DOHH2 (cell line): ENCODE measurements around the gene PCDH9.

Experiments
- H3F3A ChIP-seq: fragments of 200-600 bp; sonication (generic), shearing (Covaris generic); 2 replicates; pipeline ENCODE4 v1.6.0; 2016; ENCODE audit warnings: antibody characterized with exemption, mild to moderate bottlenecking; ENCODE audit not compliant: control insufficient read depth, insufficient read depth
- H3K27ac ChIP-seq: fragments of 200-600 bp; sonication (generic); 2 replicates; pipeline ENCODE4 v1.5.1; 2014; ENCODE audit warnings: low read depth, mild to moderate bottlenecking, low read length, moderate library complexity
- H3K27me3 ChIP-seq: fragments of 200-600 bp; sonication (generic); 2 replicates; pipeline ENCODE4 v1.6.1; 2014; ENCODE audit warnings: mild to moderate bottlenecking, low read length, mixed read lengths; ENCODE audit not compliant: control insufficient read depth
- H3K36me3 ChIP-seq: fragments of 200-600 bp; sonication (generic); 2 replicates; pipeline ENCODE4 v1.6.1; 2014; ENCODE audit warnings: mild to moderate bottlenecking, low read length, moderate library complexity, mixed read lengths; ENCODE audit not compliant: control insufficient read depth
- H3K4me1 ChIP-seq: fragments of 200-600 bp; sonication (generic); 2 replicates; pipeline ENCODE4 v1.6.1; 2014; ENCODE audit warnings: mild to moderate bottlenecking, low read length, mixed read lengths; ENCODE audit not compliant: control insufficient read depth
- H3K4me2 ChIP-seq: fragments of 200-600 bp; sonication (generic); 2 replicates; pipeline ENCODE4 v1.6.0; 2014; ENCODE audit warnings: mild to moderate bottlenecking, low read length, moderate library complexity
- H3K4me3 ChIP-seq: fragments of 200-600 bp; sonication (generic); 2 replicates; pipeline ENCODE4 v1.5.1; 2014; ENCODE audit warnings: mild to moderate bottlenecking, low read length, mixed read lengths
- H3K79me2 ChIP-seq: fragments of 200-600 bp; sonication (generic); 2 replicates; pipeline ENCODE4 v1.6.1; 2014; ENCODE audit warnings: mild to moderate bottlenecking, low read length, mixed read lengths; ENCODE audit not compliant: control insufficient read depth
- H3K9me2 ChIP-seq: fragments of 200-600 bp; sonication (generic); replicated peaks from 2 replicates; pipeline ENCODE4 v1.6.1; 2014; ENCODE audit warnings: mild to moderate bottlenecking, low read length, mixed read lengths; ENCODE audit not compliant: control insufficient read depth
- H3K9me3 ChIP-seq: fragments of 200-600 bp; sonication (generic); 2 replicates; pipeline ENCODE4 v1.6.1; 2014; ENCODE audit warnings: antibody characterized with exemption, low read length, mixed read lengths; ENCODE audit not compliant: control insufficient read depth, insufficient read depth
- H4K20me1 ChIP-seq: fragments of 200-600 bp; sonication (generic); 2 replicates; pipeline ENCODE4 v1.6.0; 2014; ENCODE audit warnings: low read depth, mild to moderate bottlenecking, antibody characterized with exemption, low read length, moderate library complexity; ENCODE audit not compliant: control insufficient read depth, insufficient read depth
- EZH2phosphoT487 ChIP-seq: fragments of 200-600 bp; sonication (generic); IDR thresholded peaks from 2 replicates; pipeline ENCODE4 v1.6.1; 2017; ENCODE audit warnings: borderline replicate concordance, mild to moderate bottlenecking, antibody characterized with exemption, low read length, moderate library complexity, mixed read lengths
- TF ChIP-seq, protein P1 (sequence below): fragments of 200-600 bp; sonication (generic); IDR thresholded peaks from one replicate; pipeline ENCODE4 v1.5.1; 2014; ENCODE audit warnings: antibody characterized with exemption, mild to moderate bottlenecking, low read depth, low read length; ENCODE audit not compliant: poor library complexity, severe bottlenecking

The PCDH9 gene

DNA sequence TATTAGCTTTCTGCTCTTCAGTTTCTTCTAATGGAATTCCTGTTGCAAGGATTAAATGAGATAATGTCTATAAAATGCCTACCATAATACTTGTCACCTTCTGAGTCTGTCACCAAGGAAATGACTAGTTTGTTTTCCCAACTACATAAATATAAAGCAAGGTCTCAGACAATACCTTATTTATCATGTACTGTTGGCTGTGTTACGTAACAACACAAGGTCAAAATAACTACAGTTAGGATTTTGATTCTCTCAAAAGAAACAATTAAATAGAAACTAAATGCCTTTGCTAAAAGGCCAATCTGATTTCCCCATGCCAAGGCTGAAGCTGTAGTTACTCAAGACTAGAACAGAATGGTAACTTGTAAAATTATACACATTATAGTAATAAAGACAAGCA lies 134.5 kb downstream of the PCDH9 start:
- no peak overlapping the region for H3K4me3 ChIP-seq
- H3K4me1 ChIP-seq, result no peaks in the 10 kb centered on the region
- H3K9me2 ChIP-seq, result no peaks in the 10 kb centered on the region
- TF ChIP-seq, protein P1, sequence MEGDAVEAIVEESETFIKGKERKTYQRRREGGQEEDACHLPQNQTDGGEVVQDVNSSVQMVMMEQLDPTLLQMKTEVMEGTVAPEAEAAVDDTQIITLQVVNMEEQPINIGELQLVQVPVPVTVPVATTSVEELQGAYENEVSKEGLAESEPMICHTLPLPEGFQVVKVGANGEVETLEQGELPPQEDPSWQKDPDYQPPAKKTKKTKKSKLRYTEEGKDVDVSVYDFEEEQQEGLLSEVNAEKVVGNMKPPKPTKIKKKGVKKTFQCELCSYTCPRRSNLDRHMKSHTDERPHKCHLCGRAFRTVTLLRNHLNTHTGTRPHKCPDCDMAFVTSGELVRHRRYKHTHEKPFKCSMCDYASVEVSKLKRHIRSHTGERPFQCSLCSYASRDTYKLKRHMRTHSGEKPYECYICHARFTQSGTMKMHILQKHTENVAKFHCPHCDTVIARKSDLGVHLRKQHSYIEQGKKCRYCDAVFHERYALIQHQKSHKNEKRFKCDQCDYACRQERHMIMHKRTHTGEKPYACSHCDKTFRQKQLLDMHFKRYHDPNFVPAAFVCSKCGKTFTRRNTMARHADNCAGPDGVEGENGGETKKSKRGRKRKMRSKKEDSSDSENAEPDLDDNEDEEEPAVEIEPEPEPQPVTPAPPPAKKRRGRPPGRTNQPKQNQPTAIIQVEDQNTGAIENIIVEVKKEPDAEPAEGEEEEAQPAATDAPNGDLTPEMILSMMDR, result no peak
- no peak for TF ChIP-seq EZH2phosphoT487
- no peaks in the 10 kb centered on the region for H3K27me3 ChIP-seq
- no peaks in the 10 kb centered on the region for H3K79me2 ChIP-seq
- no peaks in the 10 kb centered on the region for H4K20me1 ChIP-seq
- no peaks in the 10 kb centered on the region for H3K36me3 ChIP-seq
- H3K4me2 ChIP-seq, result no peak overlapping the region
- H3K27ac ChIP-seq, result no peak overlapping the region
- no peaks in the 10 kb centered on the region for H3K9me3 ChIP-seq
- no peaks in the 10 kb centered on the region for H3F3A ChIP-seq

DNA sequence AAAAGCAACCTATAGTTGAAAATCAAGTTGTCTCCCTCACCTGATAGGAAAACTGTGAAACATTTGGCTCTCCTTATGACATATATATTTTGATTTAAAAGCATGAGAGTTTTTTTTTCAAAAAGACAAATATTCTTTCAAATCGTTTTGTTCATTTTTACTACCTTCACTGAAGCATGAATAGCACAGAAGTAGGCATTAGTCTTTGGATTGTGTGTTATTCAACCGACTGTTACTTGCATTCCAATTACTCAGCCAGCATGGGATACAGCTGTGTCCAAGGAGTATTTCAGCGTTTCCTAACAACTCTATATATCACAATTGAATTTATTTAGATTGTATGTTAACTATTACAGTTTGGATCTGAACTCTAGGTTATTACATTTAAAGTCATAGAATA lies 135.2 kb downstream of the PCDH9 start:
- no peak overlapping the region for H3K27ac ChIP-seq
- no peaks in the 10 kb centered on the region for H3K27me3 ChIP-seq
- H3K4me1 ChIP-seq, result no peaks in the 10 kb centered on the region
- H3K36me3 ChIP-seq, result no peaks in the 10 kb centered on the region
- no peaks in the 10 kb centered on the region for H3K9me2 ChIP-seq
- H3F3A ChIP-seq, result no peaks in the 10 kb centered on the region
- no peaks in the 10 kb centered on the region for H3K79me2 ChIP-seq
- no peak overlapping the region for H3K4me2 ChIP-seq
- H3K4me3 ChIP-seq, result no peak overlapping the region
- TF ChIP-seq, protein P1, result no peak
- no peak for TF ChIP-seq EZH2phosphoT487
- no peaks in the 10 kb centered on the region for H3K9me3 ChIP-seq
- H4K20me1 ChIP-seq, result no peaks in the 10 kb centered on the region

DNA sequence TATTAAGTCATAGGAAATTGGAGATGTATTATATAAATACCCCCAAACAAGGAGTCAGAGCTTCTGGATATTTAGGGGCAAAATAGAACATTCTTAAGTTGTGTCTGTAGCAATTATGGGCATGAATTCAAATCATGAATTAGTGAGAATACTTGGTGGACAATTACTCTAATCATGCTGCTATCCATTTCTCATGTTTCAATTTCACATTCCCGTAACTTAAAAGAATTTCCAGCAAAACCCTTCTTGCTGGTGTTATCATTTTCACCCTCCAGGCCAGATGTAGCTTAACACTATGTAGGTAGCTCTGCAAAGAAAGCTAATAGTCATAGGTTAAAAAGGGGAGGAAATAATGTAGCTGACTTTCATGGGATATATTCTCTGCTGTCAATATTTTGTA lies 136.1 kb downstream of the PCDH9 start:
- no peaks in the 10 kb centered on the region for H3K9me2 ChIP-seq
- no peaks in the 10 kb centered on the region for H3K79me2 ChIP-seq
- H3K27ac ChIP-seq, result no peak overlapping the region
- no peaks in the 10 kb centered on the region for H3K4me1 ChIP-seq
- H3K36me3 ChIP-seq, result no peaks in the 10 kb centered on the region
- no peaks in the 10 kb centered on the region for H3F3A ChIP-seq
- H3K27me3 ChIP-seq, result no peaks in the 10 kb centered on the region
- no peak overlapping the region for H3K4me2 ChIP-seq
- no peaks in the 10 kb centered on the region for H4K20me1 ChIP-seq
- TF ChIP-seq, protein P1, result no peak
- no peak for TF ChIP-seq EZH2phosphoT487
- no peak overlapping the region for H3K4me3 ChIP-seq
- H3K9me3 ChIP-seq, result no peaks in the 10 kb centered on the region

DNA sequence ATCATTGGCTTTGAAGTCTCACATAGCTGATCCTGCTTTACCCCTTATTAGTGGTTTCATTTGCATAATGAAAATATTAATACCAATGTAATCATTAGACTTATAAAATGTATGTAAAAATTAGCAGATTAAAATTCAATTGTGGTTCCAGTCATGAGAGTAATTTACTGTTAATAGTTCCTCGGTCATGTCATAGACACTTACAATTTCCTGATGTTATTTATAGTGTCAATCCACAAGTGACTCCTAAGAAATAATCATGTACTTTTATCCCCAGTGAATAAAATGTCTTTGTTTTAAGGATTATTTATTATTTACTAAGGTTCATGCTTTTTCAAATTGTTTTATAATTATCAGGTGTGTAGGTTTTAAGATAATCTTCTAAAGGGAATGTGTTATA lies 138.5 kb downstream of the PCDH9 start:
- Histone ChIP-seq H3K27ac (no peak overlapping the region), H3K36me3 (no peaks in the 10 kb centered on the region), H3K4me1 (no peaks in the 10 kb centered on the region), H3K9me3 (no peaks in the 10 kb centered on the region), H3K27me3 (no peaks in the 10 kb centered on the region), H4K20me1 (no peaks in the 10 kb centered on the region), H3F3A (no peaks in the 10 kb centered on the region), H3K9me2 (no peaks in the 10 kb centered on the region), H3K79me2 (no peaks in the 10 kb centered on the region), H3K4me2 (no peak overlapping the region), H3K4me3 (no peak overlapping the region)
- TF ChIP-seq, protein P1, result no peak
- no peak for TF ChIP-seq EZH2phosphoT487
